HG02870 (cell line): Measurements from ENCODE around the gene KRT36.

ENCODE experiments used
- ATAC-seq: cut with Tn5 transposase; IDR thresholded peaks from one replicate; pipeline ENCODE4 v1.9.1; 2021; ENCODE audit warnings: mild to moderate bottlenecking, moderate library complexity; ENCODE audit not compliant: unreplicated experiment

The KRT36 gene

DNA sequence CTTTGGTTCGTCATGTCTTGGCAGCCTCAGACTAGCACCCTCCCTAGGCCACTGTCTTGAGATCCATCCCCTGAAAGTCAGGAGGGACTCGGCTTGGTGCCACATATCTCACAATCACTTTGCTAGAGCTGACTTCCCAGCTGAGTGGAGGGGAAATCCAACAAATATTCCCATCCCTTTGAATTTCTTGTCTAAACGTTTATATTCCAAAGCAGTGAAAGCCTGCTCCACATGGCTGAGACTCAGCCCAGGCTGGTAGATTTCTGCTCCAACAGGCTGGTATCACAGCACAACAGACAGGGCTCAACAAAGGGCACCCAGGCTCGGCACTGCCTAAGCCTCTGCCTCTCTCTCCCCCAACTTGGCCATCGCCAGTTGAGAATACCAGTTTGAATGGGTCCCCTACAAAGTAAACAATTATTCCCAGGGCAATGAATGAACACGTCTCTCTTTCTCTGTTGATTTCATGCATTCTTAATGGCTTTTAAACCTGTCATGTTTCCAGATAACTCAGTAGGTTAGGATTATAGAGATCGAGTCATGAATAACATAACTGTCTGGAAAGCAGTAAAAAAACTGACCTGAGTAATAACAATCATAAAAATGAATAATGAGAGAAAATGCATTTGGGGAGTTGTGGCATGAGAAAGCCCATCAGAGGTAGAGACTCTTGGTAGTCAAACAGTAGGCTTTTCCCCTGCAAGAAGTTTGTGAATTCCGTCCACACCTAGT, 14.7 kb upstream of the KRT36 start:
- no peak for ATAC-seq

DNA sequence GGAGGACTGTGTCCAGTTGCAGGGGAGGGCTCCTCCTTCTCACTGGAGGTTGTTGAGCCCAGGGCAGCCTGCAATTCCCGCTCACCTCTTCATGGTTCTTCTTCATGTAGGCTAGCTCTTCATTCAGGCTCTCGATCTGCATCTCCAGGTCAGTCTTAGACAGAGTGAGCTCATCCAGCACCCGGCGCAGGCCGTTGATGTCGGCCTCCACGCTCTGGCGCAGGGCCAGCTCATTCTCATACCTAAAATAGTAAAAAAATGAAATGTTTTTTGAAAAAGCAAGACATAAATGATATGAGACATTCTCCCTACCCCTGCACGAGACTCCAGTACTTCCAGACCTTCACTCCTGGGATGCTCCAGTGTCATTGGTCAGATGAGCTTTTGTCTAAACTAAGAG, 13.5 kb upstream of the KRT36 start:
- ATAC-seq, result no peak

DNA sequence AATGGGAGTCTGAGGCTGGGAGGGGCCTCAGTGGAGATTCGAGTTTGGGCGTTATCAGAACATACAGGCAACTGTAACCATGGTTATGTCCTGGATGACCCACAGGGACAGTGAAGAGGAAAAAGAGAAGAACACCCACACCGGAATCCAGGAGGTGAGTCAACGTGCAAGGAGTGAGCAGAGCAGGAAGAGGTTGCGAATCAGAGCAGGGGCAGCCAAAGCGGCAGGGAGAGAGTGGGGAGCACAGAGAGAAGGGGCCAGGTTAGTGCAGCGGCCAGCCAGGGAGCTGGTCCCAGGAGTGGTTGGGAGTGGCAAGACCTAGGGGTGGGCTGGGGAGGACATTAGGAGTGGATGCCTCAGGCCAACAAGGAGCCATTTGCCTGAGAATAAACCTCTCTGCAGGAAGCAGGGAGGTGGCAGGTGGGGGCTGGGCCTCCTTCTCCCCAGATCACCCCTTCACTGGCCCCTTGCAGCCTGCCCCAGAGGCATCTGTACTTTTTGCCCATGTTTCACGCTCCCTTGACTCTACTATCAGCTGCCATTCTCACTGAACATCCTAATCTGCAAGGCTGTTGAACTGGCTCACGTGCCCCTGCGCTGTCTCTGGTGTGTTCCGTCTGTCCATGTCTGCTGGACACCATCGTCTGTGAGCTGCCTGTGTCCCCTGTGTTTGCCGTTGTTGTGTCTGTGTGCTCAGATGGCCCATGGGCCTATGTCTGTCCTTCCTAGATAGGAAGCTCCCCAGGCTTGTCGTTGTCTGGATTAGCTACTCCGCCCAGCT, 10.6 kb upstream of the KRT36 start:
- no peak for ATAC-seq

DNA sequence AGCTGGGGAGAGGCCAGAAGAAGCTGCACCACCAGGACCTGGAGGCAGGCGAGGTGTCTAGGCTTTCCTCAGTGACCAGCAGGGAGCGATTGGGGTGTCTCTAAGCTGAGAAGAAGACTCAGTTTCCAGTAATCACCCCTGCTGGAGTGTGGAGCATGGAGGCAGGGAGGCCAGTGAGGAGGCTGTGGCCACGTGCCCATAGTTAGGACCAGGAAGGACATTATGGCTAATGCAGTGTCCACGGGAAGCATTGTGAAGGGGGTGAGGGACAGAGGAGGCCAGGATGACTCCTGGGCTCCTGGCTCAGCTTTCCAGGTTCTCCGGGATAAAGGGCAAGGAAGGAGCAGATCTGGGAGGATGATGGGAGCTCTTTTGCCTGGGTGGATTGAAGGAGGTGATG, 10.0 kb upstream of the KRT36 start:
- no peak for ATAC-seq

DNA sequence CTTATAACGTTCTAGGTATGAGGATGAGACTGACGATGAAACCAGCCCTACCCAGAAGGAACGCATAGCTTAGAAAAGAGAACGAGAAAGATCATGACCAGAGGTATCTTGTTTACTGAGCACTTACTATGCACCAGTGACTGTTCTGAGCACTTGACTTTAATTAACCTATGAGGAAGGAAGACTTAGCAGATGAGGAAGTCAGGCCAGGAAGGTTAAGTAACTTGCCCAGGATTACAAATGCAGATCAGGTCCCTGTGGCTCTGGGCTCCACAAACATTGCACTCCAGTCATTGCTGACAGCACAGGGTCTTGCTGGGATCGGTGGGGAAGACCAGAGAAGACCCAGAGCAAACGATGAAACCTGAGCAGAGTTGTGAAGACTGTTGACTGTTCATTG, 8.6 kb upstream of the KRT36 start:
- ATAC-seq, result no peak

DNA sequence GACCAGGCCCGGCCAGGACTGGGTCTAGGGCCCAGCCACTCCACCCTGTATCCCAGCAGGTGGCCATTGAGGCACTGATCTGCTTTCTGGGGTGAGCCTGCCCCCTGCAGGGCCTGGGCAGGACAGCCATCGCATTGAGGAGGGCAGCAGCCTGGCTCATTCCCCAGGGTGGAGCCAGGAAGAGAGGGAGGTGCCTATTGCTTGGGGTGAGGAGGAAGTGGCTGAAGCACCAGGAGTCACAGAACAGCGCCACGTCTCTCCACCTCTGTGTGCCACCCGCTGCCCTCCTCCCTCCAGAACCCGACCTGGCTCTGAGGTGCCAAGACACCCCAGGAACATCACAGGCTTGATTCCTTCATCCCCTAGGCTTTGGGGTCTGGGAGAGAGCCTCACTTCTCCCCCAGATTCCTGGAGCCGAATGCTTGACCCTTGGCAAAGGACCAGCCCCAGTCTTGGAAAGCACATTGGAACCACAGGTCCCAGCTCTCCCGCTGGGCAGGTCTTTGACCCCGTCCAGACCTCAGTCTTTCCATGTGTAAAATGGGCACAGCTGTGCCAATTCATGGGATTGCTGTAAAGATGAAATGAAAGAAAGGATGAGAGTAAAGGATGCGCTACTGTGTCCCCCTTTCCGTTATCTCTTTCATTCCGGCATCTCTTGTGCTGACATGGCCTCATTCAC, 7.2 kb upstream of the KRT36 start:
- ATAC-seq, result no peak

DNA sequence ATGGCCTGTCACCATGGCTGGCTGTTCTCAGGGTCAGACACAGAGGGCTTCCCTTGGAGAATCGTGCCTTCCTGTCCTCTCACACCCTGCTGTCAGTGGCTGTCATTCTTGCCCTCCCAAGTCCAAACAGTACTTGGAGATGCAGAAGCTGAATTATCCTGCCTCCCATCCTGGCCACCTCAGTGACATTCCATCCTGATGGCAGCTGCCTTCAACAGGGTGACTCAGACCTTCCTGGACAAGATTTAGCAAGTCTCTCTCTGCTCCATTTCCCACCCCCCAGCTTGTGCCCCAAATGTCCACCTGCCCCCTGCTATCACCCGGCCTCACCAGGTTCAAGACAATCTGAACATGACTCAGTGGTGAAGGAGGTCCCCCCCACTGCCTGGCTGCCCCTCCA, 4.8 kb upstream of the KRT36 start:
- no peak for ATAC-seq

DNA sequence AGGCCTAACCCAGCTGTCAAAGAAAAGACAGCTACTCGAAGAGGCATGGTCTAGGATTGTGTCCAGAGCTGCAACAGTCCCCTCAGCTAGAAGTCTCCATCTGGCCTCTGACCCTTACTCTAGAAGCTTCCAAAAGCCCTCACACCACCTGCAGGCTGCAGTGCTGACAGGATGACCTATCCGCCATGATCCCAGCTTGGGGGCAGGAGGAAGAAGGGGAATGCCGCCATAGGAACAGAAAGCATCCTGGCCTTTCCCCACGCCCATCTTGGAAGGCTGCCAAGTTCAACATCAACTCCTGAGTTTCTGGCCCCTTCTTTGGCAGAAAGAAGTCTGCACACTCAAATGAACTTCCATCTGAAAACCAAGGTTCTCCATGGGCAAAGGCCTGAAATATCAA, 3.1 kb upstream of the KRT36 start:
- ATAC-seq, result no peak

DNA sequence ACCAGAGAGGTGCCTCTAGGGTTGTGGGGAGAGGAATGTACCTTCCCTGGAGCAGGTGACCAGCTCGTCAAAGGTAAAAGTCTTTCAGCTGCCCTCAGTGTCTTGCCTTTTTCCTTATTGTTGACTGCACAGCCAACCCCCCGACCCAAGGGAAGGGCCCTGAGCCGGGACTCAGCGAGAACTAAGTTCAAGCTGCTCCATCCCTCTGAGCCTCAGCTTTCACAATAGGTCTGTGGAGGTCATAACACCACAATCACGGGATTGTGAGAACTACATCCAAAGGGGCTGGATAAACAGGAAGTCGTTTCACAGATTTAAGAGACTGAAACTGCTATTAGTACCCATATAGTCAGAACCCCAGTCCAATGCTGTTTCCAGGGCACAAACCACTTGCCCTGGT, 2.6 kb upstream of the KRT36 start:
- no peak for ATAC-seq

DNA sequence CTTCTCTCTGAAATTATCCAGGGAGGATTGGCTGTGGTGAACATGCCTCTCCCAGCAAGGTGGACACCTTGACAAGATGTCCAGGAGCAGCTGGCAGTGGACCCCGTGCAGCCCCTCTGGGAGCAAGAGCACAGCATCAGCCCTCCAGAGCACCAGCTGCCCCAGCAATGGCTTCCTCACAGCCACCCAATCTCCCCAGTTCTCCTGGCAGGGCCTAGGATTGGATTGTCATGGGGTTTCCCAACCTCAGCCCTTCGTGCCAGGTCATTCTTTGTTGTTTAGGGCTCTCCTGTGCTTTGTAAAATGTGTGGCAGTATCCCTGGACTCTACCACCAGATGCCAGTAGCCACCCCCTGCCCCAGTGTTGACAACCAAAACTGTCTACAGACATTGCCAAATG, 1.8 kb upstream of the KRT36 start:
- no peak for ATAC-seq

DNA sequence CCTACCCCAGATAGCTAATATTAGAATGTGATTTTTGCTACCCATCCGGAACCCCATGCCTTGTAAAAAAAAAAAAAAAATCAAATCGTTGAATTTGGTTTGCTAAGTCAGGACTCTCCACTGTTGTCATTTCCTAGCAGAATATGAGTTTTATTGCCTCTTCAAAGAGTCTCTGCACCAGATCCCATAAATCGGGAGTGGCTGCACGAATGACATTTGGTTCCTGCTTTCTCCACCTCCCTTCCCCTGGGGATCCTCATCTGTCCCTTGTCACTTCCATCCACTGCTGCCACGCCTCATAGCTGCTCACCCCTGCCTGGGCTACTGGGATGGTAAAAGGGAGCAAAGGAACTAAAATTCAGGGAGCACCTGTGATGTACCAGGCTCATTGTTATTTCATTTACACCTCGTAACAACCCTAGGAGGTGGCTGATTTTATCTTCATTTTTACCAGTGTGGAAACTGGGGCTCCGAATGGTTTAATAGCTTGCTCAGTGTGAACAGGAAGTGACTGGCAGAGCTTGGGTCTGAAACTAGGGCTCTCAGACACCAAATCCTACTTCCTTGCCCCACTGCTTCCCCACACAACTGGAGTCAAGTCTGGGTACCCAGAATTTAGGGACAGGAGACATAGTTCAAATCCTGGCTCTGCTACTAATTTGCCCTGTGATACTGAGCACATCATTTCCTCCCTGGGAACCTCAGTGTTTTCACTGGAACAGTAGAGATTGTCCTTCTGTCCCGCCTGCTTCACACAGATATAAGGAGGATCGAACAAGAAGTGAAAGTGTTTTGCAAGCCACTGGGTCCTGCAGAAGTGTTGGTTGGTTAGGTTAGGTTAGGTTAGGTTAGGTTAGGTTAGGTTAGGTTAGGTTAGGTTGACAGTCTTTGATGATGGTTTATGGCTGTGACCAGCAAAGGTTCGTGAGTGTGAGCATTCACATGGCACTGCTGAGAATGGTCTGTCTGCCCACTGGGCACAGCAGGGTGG, 585 bp upstream of the KRT36 start:
- no peak for ATAC-seq

DNA sequence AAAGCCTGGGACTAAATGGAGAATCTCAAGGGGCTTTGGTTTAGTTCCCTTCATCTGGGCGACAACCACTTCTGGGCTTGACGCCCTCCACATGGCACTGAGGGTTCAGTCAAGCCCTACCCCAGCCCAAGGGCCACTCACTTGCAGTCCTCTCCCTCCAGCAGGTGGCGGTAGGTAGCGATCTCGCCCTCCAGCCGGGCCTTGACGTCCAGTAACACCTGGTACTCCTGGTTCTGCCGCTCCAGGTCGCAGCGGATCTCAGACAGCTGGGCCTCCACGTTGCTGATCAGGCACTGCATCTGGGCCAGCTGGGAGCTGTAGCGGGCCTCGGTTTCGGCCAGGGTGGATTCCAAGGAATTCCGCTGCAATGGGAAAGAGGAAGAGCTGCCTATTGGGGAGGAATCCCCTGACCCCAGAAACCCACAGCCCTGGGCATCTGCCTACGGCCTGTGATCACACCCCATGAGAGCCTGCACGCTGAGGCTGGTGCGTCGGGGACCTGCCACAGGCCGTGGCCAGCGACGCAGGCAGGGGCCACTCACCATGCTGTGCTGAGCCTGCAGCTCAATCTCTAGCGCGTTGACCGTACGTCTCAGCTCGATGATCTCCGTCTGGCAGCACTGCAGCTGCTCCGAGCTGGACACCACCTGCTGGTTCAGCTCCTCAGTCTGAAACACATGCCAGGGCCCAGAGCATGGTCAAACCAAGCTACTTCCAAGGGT, 2.7 kb downstream of the KRT36 start:
- no peak for ATAC-seq

DNA sequence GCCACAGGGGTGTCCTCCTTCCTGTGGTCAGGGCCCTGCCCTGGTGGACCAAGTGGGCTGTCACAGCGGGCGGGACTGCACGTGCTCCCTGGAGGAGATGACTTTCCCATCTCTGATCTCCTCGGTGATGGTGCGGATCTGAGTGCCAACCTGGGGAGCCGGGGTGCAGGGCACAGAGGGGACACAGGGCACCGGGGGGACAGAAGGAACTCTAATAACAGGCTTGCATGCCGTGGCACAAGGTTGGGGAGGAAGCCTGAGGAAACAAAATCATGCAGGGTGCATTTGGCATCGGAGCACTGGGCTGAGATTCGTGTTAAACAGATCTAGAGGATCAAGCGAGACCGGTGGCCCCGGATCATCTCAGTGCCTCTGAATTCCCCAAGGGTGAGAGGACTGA, 3.4 kb downstream of the KRT36 start:
- no peak for ATAC-seq

DNA sequence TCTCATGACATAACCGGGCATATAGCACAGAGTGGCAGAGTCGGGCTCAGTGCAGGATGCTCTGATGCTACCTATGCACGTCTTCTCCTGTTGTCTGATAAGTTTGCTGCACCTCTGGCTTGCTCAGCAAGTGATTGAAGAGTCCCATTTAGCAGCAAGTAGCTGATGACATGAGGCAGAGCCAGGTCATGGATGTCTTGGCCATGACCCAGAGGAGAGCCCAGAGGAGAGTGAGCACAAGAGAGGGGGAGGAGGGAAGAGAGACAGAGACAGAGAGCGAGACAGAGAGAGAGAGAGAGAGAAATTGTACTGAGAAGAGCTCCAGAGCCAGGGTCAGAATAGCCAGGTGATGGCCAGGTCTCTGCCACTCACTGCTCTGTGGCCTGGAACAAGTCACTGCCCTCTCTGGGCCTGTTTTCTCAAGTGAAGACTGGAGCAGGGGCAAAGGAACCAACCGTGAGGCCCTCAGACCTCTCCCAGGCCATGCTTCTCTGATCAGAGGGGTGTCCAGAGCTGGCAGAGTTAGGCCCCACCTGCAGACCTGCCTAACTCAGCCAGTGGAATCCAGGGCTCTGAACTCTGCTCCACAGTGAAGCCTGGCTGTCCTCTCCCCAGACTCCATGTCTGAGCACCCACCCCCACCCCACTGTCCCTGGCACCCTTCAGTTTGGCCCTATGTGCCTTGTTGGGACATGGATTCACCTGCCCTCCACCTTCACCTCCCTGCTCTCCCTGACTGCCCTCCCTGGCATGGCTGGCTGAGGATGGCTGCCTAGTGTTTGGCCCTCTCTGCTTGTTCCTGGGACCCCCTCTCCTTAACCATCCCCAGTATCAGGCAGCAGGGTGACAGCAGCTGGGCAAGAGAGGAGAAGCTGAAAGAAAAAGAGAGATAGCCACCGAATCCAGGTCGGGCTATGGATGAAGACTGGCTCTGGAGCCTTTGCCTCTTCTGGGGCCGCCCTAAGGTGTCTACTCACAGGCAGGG, 4.5 kb downstream of the KRT36 start:
- ATAC-seq, result no peak

DNA sequence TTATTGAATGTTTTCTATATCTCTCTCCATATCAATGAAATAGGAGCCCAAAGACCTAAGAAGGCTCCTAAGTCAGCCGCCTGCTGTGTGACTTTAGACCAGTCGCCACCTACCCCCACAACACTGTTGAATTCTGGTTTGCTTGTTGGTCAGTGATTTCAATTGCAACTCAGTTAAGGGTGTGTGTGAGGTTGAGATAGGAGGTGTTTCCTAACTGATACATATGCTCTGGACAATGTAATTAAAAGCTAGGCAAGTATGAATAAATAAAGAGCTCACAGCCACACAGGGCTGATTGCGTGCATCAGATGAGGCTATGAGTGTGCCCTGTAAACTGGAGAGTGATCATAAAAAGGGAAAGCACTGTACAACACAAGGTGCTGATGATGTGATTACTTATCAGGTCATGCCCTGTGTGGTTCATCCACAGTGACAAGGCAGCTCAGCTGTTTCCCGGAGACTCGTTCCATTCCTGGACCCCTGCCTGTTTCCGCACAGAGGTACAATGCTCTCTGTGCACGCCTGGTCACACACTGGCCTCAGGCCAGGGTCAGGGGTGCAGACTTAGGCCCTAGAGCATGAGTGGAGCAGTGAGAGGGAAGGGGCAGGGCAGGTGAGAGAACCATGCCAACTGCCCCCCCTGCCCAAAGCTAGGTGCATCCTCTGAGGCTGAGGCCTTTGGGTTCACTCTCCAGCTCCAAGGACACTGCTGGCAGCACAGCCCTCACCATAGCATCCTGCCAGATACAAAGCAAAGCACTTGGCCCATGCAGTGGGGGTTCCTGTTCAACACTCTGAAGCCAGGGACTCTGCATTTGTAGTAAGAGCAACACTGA, 5.5 kb downstream of the KRT36 start:
- no peak for ATAC-seq

DNA sequence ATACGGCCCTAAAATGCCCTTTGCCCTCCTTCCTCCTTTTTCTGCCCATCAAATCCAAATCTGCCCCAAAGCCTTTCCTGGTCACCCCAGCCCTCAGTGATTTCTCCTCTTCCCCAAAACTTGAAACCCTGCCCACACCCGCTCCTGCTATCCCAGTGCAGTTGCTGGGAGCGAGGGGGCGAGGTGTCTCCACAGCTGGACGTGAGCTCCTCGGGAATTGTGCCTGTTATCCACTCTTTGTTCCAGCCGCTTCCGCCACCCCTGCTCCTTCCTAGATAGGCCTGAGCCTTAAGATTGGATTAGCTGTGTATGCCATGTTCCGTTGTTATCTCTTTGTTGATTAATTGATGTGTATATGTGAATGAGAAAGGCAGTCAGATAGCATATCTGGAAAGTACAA, 6.2 kb downstream of the KRT36 start:
- no peak for ATAC-seq

DNA sequence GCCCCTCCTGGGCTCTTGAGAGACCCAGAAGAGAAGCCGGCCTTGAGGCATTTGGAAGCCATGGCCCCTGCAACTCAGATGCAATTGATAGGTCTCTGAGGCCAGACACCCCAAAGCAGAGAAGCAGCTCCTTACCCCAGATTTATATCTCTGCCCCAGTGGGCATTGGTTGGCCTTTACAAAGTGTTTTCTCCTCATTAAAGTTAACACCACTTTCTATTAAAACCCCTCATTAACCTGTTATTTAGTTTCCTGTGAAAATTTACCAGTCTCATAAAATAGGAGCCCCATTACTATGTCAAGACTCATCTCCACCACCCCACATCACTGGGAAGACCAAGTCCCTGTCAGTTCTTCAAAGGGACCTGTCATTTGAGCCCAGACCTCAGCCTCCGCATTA, 8.7 kb downstream of the KRT36 start, which contains the start of gene KRT35:
TSS of gene KRT35 (minus strand) at position 116 of the 400 bp plus-strand sequence. CDS start at position 62, 54 bp downstream.
- ATAC-seq, result no peak

DNA sequence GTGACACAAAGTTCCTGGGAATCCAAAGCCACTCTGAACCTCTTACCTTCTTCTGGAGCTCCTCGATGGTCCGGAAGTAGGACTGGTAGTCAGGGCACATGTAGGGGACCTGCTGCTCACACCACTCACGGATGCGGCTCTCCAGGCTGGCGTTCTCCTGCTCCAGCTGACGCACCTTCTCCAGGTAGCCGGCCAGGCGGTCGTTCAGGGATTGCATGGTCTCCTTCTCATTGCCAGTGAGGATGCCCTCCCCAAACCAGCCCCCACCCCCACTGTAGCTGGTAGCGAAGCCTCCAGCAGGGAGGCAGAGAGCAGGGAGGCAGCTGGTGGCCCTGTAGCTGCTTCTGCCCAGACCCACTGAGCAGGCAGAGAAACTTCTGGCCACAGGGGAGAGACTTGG, 9.1 kb downstream of the KRT36 start:
- ATAC-seq, result no peak
